GM19240 (cell line): ENCODE data around the gene LRRC74A.

ENCODE experiments used
- DNase-seq: peaks from one replicate; pipeline ENCODE4 v3.0.0; 2011; ENCODE audit warnings: low spot score; ENCODE audit not compliant: insufficient read length

The LRRC74A gene

GRCh38 chr14:76846331-76847047 lies 20.3 kb downstream of the LRRC74A start:
- DNase-seq, result no peak

- no peak for DNase-seq
Observed at GRCh38 chr14:76848879-76849278, 22.7 kb downstream of the LRRC74A start.

GRCh38 chr14:76855066-76855465 lies 28.9 kb downstream of the LRRC74A start:
- no peak for DNase-seq

GRCh38 chr14:76856769-76857168 lies 30.6 kb downstream of the LRRC74A start:
- DNase-seq, result no peak

- no peak for DNase-seq
Observed at GRCh38 chr14:76861574-76862255, 35.5 kb downstream of the LRRC74A start.

GRCh38 chr14:76862546-76863282 lies 36.5 kb downstream of the LRRC74A start:
- DNase-seq, result no peak

- DNase-seq, result no peak
Observed at GRCh38 chr14:76863724-76864407, 37.7 kb downstream of the LRRC74A start.

- DNase-seq, result no peak
Observed at GRCh38 chr14:76866456-76866855, 40.2 kb downstream of the LRRC74A start.

- DNase-seq, result no peak
Observed at GRCh38 chr14:76867516-76868453, 41.6 kb downstream of the LRRC74A start.

- no peak for DNase-seq
Observed at GRCh38 chr14:76868454-76869170, 42.4 kb downstream of the LRRC74A start.

- no peak for DNase-seq
Observed at GRCh38 chr14:76870166-76870565, 44.0 kb downstream of the LRRC74A start.

GRCh38 chr14:76872796-76873432 lies 46.7 kb downstream of the LRRC74A start:
- DNase-seq, result peak; percentile 63

- no peak for DNase-seq
Observed at GRCh38 chr14:76874734-76875133, 48.5 kb downstream of the LRRC74A start.

GRCh38 chr14:76876076-76876475 lies 49.9 kb downstream of the LRRC74A start:
- DNase-seq, result peak; percentile 51

GRCh38 chr14:76877871-76878270 lies 51.7 kb downstream of the LRRC74A start:
- DNase-seq, result no peak

GRCh38 chr14:76880449-76880848 lies 54.2 kb downstream of the LRRC74A start:
- no peak for DNase-seq

- DNase-seq, result no peak
Observed at GRCh38 chr14:76881348-76881747, 55.1 kb downstream of the LRRC74A start.

GRCh38 chr14:76882651-76883050 lies 56.4 kb downstream of the LRRC74A start:
- DNase-seq, result no peak

- DNase-seq, result no peak
Observed at GRCh38 chr14:76883447-76883846, 57.2 kb downstream of the LRRC74A start.
